ENCODE measurements around the gene HJURP.

DNA sequence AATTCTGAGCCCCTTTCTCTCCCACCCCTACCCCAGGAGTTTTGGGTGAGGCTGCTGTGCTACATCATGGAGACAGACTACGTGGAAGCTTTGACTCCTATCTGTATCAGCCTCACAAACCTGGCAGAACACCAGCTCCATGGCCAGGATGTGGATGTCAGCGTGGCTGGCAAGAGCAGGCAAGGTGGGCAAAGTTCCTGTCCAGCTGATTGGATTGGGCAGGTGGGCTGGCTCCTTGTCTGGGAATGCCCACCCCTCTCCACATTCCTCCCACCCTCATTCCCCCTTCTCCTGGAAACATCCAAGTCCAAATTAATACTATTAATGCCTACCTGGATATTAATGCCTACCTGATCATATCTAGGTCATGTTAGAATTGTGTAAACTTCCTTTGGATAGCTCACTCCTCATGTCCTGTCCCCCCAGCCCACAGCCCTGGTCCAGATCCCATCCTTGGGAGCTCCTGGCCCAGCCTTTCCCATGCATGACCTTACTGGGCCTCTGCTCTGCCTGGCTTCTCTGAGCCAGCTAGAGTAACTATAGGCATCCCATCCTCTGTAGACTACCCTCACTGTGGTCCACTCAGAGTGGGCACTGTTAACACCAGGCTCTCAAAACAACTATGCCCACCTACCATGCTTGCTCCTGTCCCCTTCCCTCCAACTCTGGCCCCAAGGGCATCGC lies 52.1 kb downstream of the HJURP start:
- TF ChIP-seq, protein P1, sequence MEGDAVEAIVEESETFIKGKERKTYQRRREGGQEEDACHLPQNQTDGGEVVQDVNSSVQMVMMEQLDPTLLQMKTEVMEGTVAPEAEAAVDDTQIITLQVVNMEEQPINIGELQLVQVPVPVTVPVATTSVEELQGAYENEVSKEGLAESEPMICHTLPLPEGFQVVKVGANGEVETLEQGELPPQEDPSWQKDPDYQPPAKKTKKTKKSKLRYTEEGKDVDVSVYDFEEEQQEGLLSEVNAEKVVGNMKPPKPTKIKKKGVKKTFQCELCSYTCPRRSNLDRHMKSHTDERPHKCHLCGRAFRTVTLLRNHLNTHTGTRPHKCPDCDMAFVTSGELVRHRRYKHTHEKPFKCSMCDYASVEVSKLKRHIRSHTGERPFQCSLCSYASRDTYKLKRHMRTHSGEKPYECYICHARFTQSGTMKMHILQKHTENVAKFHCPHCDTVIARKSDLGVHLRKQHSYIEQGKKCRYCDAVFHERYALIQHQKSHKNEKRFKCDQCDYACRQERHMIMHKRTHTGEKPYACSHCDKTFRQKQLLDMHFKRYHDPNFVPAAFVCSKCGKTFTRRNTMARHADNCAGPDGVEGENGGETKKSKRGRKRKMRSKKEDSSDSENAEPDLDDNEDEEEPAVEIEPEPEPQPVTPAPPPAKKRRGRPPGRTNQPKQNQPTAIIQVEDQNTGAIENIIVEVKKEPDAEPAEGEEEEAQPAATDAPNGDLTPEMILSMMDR (IDR thresholded peaks at IDR 0.05), result no peak
- TF ChIP-seq ESRRA (IDR thresholded peaks at IDR 0.05; ENCODE audit: borderline replicate concordance, low read length) (no peak), POLR2A (IDR thresholded peaks at IDR 0.05; ENCODE audit: low read length) (no peak), CHD2 (IDR thresholded peaks at IDR 0.05; ENCODE audit: low read length, partially characterized antibody) (no peak), HDAC2 (IDR thresholded peaks at IDR 0.05) (no peak), EHMT2 (IDR thresholded peaks at IDR 0.05; ENCODE audit: low read depth) (no peak), EP300 (IDR thresholded peaks at IDR 0.05) (no peak), POLR2AphosphoS2 (conservative IDR thresholded peaks at IDR 0.05; ENCODE audit: low read length) (no peak), MYC (IDR thresholded peaks at IDR 0.05; ENCODE audit: borderline replicate concordance, low read length) (no peak), ZFP36 (IDR thresholded peaks at IDR 0.05; ENCODE audit: borderline replicate concordance, partially characterized antibody) (no peak)
- TF ChIP-seq, protein P2, sequence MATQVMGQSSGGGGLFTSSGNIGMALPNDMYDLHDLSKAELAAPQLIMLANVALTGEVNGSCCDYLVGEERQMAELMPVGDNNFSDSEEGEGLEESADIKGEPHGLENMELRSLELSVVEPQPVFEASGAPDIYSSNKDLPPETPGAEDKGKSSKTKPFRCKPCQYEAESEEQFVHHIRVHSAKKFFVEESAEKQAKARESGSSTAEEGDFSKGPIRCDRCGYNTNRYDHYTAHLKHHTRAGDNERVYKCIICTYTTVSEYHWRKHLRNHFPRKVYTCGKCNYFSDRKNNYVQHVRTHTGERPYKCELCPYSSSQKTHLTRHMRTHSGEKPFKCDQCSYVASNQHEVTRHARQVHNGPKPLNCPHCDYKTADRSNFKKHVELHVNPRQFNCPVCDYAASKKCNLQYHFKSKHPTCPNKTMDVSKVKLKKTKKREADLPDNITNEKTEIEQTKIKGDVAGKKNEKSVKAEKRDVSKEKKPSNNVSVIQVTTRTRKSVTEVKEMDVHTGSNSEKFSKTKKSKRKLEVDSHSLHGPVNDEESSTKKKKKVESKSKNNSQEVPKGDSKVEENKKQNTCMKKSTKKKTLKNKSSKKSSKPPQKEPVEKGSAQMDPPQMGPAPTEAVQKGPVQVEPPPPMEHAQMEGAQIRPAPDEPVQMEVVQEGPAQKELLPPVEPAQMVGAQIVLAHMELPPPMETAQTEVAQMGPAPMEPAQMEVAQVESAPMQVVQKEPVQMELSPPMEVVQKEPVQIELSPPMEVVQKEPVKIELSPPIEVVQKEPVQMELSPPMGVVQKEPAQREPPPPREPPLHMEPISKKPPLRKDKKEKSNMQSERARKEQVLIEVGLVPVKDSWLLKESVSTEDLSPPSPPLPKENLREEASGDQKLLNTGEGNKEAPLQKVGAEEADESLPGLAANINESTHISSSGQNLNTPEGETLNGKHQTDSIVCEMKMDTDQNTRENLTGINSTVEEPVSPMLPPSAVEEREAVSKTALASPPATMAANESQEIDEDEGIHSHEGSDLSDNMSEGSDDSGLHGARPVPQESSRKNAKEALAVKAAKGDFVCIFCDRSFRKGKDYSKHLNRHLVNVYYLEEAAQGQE (IDR thresholded peaks at IDR 0.05), result no peak
- TF ChIP-seq, protein P3, sequence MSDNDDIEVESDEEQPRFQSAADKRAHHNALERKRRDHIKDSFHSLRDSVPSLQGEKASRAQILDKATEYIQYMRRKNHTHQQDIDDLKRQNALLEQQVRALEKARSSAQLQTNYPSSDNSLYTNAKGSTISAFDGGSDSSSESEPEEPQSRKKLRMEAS (IDR thresholded peaks at IDR 0.05), result no peak
